Kidney (tissue), 14 donors: ENCODE results near the gene PNCK. TPM values are rescaled to one million over a fixed set of nuclear protein-coding genes. Genes with fewer than 3 reads are reported as not detected.

Source experiments
- DNase-seq, 5 donors: peaks; one replicate each; pipeline ENCODE4 v3.0.0-alpha.2; 2013 to 2020
- FAIRE-seq: peaks from 2 replicates; lab custom pipeline; 2012; peaks lifted over from hg19 to GRCh38; lab: Jason Lieb, UNC
- H3K27ac ChIP-seq, 2 donors: one replicate each; pipeline ENCODE4 v1.7.0; 2013; ENCODE audit warnings: low read depth in 2 of 2, low read length in 2 of 2, inconsistent platforms in 1 of 2
- H3K27me3 ChIP-seq: one replicate; pipeline ENCODE4 v1.7.1; 2013; ENCODE audit warnings: low read length, inconsistent platforms; ENCODE audit not compliant: control insufficient read depth, insufficient read depth
- H3K36me3 ChIP-seq, 3 donors: one replicate each; pipeline versions ENCODE4 v1.7.0 to v1.7.1; 2013; ENCODE audit warnings: low read length in 3 of 3, control low read depth in 1 of 3, inconsistent platforms in 1 of 3; ENCODE audit not compliant: insufficient read depth in 3 of 3, control insufficient read depth in 2 of 3
- H3K4me1 ChIP-seq, 3 donors: one replicate each; pipeline versions ENCODE4 v1.7.0 to v1.7.1; 2013; ENCODE audit warnings: low read length in 3 of 3, inconsistent platforms in 1 of 3, low read depth in 1 of 3; ENCODE audit not compliant: control insufficient read depth in 2 of 3, insufficient read depth in 2 of 3
- H3K4me3 ChIP-seq, 3 donors: one replicate each; pipeline versions ENCODE4 v1.7.0 to v1.8.1; 2013; ENCODE audit warnings: low read length in 3 of 3, control low read depth in 1 of 3, inconsistent platforms in 1 of 3
- H3K9ac ChIP-seq, 3 donors: one replicate each; pipeline versions ENCODE4 v1.7.0 to v1.7.1; 2013; ENCODE audit warnings: low read length in 3 of 3, control low read depth in 1 of 3, inconsistent platforms in 1 of 3
- H3K9me3 ChIP-seq, 3 donors: one replicate each; pipeline versions ENCODE4 v1.7.0 to v1.7.1; 2013; ENCODE audit warnings: low read length in 3 of 3, control low read depth in 1 of 3, inconsistent platforms in 1 of 3; ENCODE audit not compliant: control insufficient read depth in 2 of 3, insufficient read depth in 1 of 3
- CTCF ChIP-seq: IDR thresholded peaks from 3 replicates; pipeline ENCODE4 v1.5.1; 2012; ENCODE audit warnings: mild to moderate bottlenecking, moderate library complexity, borderline replicate concordance; ENCODE audit not compliant: insufficient read depth; ENCODE audit errors: extremely low read depth
- intact Hi-C: fragments of 100-400 bp; cut with DNase I; formaldehyde crosslinking; loops from one replicate; pipeline ENCODE4 v1.11.1; 2022
- polyA plus RNA-seq: library from polyadenylated mRNA; stranded (reverse); fragments of 350-450 nt; fragmentation: Illumina TruSeq; extraction: RNeasy Lipid Tissue Mini Kit (QIAGEN cat#74804); gene quantifications from one replicate; pipeline ENCODE4 v1.2.3, GENCODE V29; 2014; ENCODE audit warnings: low read depth, low replicate concordance; ENCODE audit not compliant: insufficient read depth
- total RNA-seq: library from RNA; stranded (reverse); fragmentation: NEBNext Ultra II Directional; extraction: Animal tissue kit (Norgen Biotek cat#: 25700); gene quantifications from one replicate; pipeline ENCODE4 v1.2.1, GENCODE V29; 2021
- donor health status: control.
- donor health status: control.
- donor health status: control.
- donor health status: control.
- donor health status: control.
- donor health status: DM: yes; HTN: yes; CAD: no.
- donor health status: Normal renal cell carcinoma (clear cell type).

PNCK gene
- total and polyA plus RNA-seq, 2 donors from 2014 or later: 1.5 to 5.5 TPM

DNA sequence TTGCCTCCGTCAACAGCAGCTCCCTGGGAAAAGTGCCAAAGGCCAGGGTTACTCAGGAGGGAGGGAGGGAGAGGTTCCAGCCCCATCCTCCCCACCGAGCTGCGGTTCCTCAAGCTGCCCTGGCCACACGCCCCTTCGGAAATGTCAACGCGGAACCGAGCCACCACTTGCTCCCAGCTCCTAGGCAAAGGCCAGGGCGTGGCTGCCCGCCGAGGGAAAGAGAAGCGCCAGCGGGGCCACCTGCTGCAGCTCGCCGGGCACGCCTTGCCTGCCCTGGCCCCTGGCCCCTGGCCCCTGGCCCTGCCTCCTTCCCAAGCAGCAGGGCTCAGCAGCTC lies 29.4 kb upstream of the PNCK start:
- no peak overlapping the region for H3K27ac ChIP-seq
- intact Hi-C loops: no loop called here
- no peak overlapping the region for H3K4me3 ChIP-seq
- no peaks in the 10 kb centered on the region for H3K9me3 ChIP-seq
- no peaks in the 10 kb centered on the region for H3K36me3 ChIP-seq
- H3K27me3 ChIP-seq: no peaks in the 10 kb centered on the region
- FAIRE-seq: no peak
- peaks cover 0 to 11% (median 0%) of the 10 kb centered on the region in 3 donors for H3K4me1 ChIP-seq
- H3K9ac ChIP-seq: no peak overlapping the region
- no peak for TF ChIP-seq CTCF
- DNase-seq: peak in 1 of 5 donors; percentile 86

- no peak overlapping the region for H3K27ac ChIP-seq
- no peaks in the 10 kb centered on the region for H3K9me3 ChIP-seq
- no peaks in the 10 kb centered on the region for H3K36me3 ChIP-seq
- DNase-seq (peak in 1 of 5 donors; percentile 51), FAIRE-seq (no peak)
- no peak for TF ChIP-seq CTCF
- no peak overlapping the region for H3K9ac ChIP-seq
- H3K4me3 ChIP-seq: no peak overlapping the region
- H3K27me3 ChIP-seq: no peaks in the 10 kb centered on the region
- intact Hi-C loops: no loop called here
- peaks cover 0 to 11% (median 0%) of the 10 kb centered on the region in 3 donors for H3K4me1 ChIP-seq
Observed at GRCh38 chrX:153702336-153703035, 28.9 kb upstream of the PNCK start.

GRCh38 chrX:153701706-153702105 lies 28.1 kb upstream of the PNCK start:
- no peaks in the 10 kb centered on the region for H3K27me3 ChIP-seq
- no peak for TF ChIP-seq CTCF
- H3K9me3 ChIP-seq: no peaks in the 10 kb centered on the region
- intact Hi-C loops: no loop called here
- peak in 1 of 5 donors; percentile 66 for DNase-seq
- no peak overlapping the region for H3K9ac ChIP-seq
- H3K27ac ChIP-seq: no peak overlapping the region
- no peak for FAIRE-seq
- H3K36me3 ChIP-seq: no peaks in the 10 kb centered on the region
- H3K4me1 ChIP-seq: peaks cover 0 to 11% (median 0%) of the 10 kb centered on the region in 3 donors
- H3K4me3 ChIP-seq: no peak overlapping the region
